ENCODE results near the gene MINK1. TPM values are rescaled to one million over a fixed set of nuclear protein-coding genes. Genes with fewer than 3 reads are reported as not detected.

Gene MINK1
- total RNA-seq, 1 experiment from 2014 or later = 160 TPM

DNA sequence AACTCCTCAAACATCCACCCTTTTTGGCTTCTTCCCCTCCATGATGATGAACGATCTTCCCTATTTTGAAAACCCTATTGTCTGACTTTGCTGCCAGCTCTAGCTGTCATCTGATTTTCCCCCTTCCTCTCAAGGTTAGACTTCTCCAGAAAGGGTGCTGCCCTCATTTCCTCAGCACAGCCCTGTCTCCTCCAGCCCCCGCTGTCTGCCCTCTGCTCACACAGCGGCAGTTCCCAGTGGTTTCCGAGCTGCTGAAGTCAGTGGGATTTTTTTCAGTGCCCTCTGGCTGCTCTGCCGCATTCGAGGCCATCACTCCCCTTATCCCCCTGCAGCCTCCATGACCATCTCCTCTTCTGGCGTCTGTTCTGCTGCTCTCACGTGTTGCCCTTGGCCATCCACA lies 39.6 kb downstream of the MINK1 start:
- Histone ChIP-seq H3K36me3 (ENCODE audit: low read depth) (no peaks in the 10 kb centered on the region), H4K20me1 (ENCODE audit: insufficient read depth) (peaks cover 15% of the 10 kb centered on the region), H3K27me3 (ENCODE audit: insufficient read depth, low read depth) (no peaks in the 10 kb centered on the region), H3K4me2 (no peak overlapping the region), H2AFZ (no peak overlapping the region), H3K9me2 (ENCODE audit: insufficient read depth) (no peaks in the 10 kb centered on the region), H3K9me3 (ENCODE audit: insufficient read depth, low read depth) (no peaks in the 10 kb centered on the region), H3F3A (ENCODE audit: insufficient read depth, low read depth) (0 out of 2 replicates have a peak, but pooled peaks cover 4% of the 10 kb centered on the region), H3K79me2 (ENCODE audit: low read depth) (0 out of 2 replicates have a peak, but pooled peaks cover 9% of the 10 kb centered on the region), H3K27ac (no peak overlapping the region), H3K4me1 (replicated peaks; ENCODE audit: insufficient read depth) (no peaks in the 10 kb centered on the region), H3K4me3 (no peak overlapping the region)
- DNase-seq = no peak
- intact Hi-C loops (cut with micrococcal nuclease; ENCODE audit: unreplicated experiment) = no loop called here
- ChIA-PET POLR2A (ENCODE audit: unreplicated experiment) (interaction anchor here (0.7 kb wide), 1 partner anchor 67 kb away, joined by 5 read pairs; the partner anchor contains the start of gene RNF167), CTCF (no interaction called here)
- BruUV-seq (replicated peaks) = no TSS peak
- TF ChIP-seq EZH2 (IDR thresholded peaks at IDR 0.05; ENCODE audit: low read depth) = no peak
- TF ChIP-seq, protein P1, sequence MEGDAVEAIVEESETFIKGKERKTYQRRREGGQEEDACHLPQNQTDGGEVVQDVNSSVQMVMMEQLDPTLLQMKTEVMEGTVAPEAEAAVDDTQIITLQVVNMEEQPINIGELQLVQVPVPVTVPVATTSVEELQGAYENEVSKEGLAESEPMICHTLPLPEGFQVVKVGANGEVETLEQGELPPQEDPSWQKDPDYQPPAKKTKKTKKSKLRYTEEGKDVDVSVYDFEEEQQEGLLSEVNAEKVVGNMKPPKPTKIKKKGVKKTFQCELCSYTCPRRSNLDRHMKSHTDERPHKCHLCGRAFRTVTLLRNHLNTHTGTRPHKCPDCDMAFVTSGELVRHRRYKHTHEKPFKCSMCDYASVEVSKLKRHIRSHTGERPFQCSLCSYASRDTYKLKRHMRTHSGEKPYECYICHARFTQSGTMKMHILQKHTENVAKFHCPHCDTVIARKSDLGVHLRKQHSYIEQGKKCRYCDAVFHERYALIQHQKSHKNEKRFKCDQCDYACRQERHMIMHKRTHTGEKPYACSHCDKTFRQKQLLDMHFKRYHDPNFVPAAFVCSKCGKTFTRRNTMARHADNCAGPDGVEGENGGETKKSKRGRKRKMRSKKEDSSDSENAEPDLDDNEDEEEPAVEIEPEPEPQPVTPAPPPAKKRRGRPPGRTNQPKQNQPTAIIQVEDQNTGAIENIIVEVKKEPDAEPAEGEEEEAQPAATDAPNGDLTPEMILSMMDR (conservative IDR thresholded peaks at IDR 0.05) = no peak

DNA sequence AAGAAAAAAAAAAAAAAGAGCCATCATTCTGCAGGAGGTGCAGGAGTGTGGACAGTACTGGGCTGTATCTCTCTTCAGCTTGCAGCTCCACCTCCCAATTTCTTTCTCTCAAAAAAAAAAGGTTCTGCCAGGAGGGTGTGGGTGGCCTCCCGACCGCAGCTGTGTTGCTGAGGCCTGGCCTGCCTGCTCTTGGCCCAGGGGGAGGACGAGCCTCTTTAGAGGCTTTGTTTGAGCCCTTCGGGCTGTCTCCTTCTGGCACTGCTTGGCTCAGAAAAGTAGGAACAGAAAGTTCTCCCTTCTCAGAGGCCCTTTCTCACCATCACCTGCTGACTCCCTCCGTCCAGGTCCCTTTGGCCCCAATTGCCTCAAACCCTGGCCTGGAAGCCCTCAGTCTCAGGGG lies 43.9 kb downstream of the MINK1 start:
- ChIA-PET CTCF (interaction anchor here (0.6 kb wide), 1 partner anchor 44 kb away, joined by 4 read pairs; no protein-coding TSS in a partner anchor), POLR2A (ENCODE audit: unreplicated experiment) (interaction anchor here (0.6 kb wide), 1 partner anchor 54 kb away, joined by 13 read pairs; no protein-coding TSS in a partner anchor)
- H3K79me2 ChIP-seq (ENCODE audit: low read depth) = 0 out of 2 replicates have a peak, but pooled peaks cover 6% of the 10 kb centered on the region
- H3K4me2 ChIP-seq = no peak overlapping the region
- no peak overlapping the region for H3K4me3 ChIP-seq
- no peaks in the 10 kb centered on the region for H3K9me3 ChIP-seq (ENCODE audit: insufficient read depth, low read depth)
- peaks cover 5% of the 10 kb centered on the region; the same call in 1 of the 2 replicates for H3F3A ChIP-seq (ENCODE audit: insufficient read depth, low read depth)
- BruUV-seq (replicated peaks) = no TSS peak
- H3K4me1 ChIP-seq (replicated peaks; ENCODE audit: insufficient read depth) = no peaks in the 10 kb centered on the region
- H3K27me3 ChIP-seq (ENCODE audit: insufficient read depth, low read depth) = no peaks in the 10 kb centered on the region
- peaks cover 13% of the 10 kb centered on the region for H4K20me1 ChIP-seq (ENCODE audit: insufficient read depth)
- no peak overlapping the region for H2AFZ ChIP-seq
- TF ChIP-seq, protein P1 (conservative IDR thresholded peaks at IDR 0.05) = no peak
- no peak for TF ChIP-seq EZH2 (IDR thresholded peaks at IDR 0.05; ENCODE audit: low read depth)
- no peaks in the 10 kb centered on the region for H3K36me3 ChIP-seq (ENCODE audit: low read depth)
- DNase-seq = no peak
- H3K9me2 ChIP-seq (ENCODE audit: insufficient read depth) = no peaks in the 10 kb centered on the region
- no peak overlapping the region for H3K27ac ChIP-seq
- intact Hi-C loops (cut with micrococcal nuclease; ENCODE audit: unreplicated experiment) = no loop called here

DNA sequence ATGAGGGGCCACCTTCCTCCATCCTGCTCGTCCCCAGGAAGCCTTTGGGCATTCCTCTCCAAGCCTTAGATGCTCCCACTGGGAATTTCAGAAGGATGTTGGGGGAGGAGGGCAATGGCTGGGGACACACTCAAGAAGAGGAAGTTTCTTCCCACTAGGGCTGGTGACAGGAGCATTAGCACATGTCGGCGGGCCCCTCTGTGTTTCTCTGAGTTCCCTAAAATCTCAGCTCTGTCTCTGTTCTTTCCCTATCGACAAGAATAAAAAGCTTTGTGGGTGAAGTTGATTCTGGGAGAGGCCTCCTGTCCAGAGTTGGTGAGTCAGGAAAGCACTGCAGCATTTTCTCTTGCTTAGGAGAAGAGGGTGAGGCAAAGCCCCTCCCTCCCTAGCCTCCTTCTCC lies 46.5 kb downstream of the MINK1 start:
- Histone ChIP-seq H3K4me1 (replicated peaks; ENCODE audit: insufficient read depth) (no peaks in the 10 kb centered on the region), H4K20me1 (ENCODE audit: insufficient read depth) (peaks cover 15% of the 10 kb centered on the region), H3K27ac (no peak overlapping the region), H3K36me3 (ENCODE audit: low read depth) (no peaks in the 10 kb centered on the region), H2AFZ (no peak overlapping the region), H3K4me3 (no peak overlapping the region), H3K9me2 (ENCODE audit: insufficient read depth) (no peaks in the 10 kb centered on the region), H3F3A (ENCODE audit: insufficient read depth, low read depth) (peaks cover 7% of the 10 kb centered on the region; the same call in 1 of the 2 replicates), H3K79me2 (ENCODE audit: low read depth) (0 out of 2 replicates have a peak, but pooled peaks cover 2% of the 10 kb centered on the region), H3K9me3 (ENCODE audit: insufficient read depth, low read depth) (no peaks in the 10 kb centered on the region), H3K27me3 (ENCODE audit: insufficient read depth, low read depth) (no peaks in the 10 kb centered on the region), H3K4me2 (no peak overlapping the region)
- POLR2A ChIA-PET (ENCODE audit: unreplicated experiment) = interaction anchor here (0.6 kb wide), 1 partner anchor 171 kb away, joined by 5 read pairs; no protein-coding TSS in a partner anchor
- no TSS peak for BruUV-seq (replicated peaks)
- intact Hi-C loops (cut with micrococcal nuclease; ENCODE audit: unreplicated experiment) = no loop called here
- TF ChIP-seq, protein P1 (conservative IDR thresholded peaks at IDR 0.05) = no peak
- no peak for TF ChIP-seq EZH2 (IDR thresholded peaks at IDR 0.05; ENCODE audit: low read depth)
- CTCF ChIA-PET = no interaction called here
- DNase-seq = no peak

Measured in PC-9 (cell line).